Head of caudate nucleus (tissue), 42 donors: ENCODE measurements around the gene ZCCHC10.
A peak's percentile ranks its signal among the peaks of the same experiment; 100 is the strongest.
"Not testable (repeated sequence)": the region's sequence is repeated elsewhere in the genome, so short reads cannot be mapped to it uniquely, and the experiment has no call there.

Source experiments
- DNase-seq, 42 donors: peaks; one replicate each; pipeline versions ENCODE4 v3.0.0 to v3.0.0-alpha.2; 2020 to 2021; ENCODE audit warnings: mixed read lengths in 7 of 42
- intact Hi-C: fragments of 100-400 bp; cut with DNase I; formaldehyde crosslinking; loops from one replicate; pipeline ENCODE4 v1.15.0; 2022

Gene ZCCHC10

GRCh38 chr5:132996307-132996706 lies 30.0 kb downstream of the ZCCHC10 start:
- intact Hi-C loops: no loop called here
- DNase-seq: peak in 1 of 42 donors; percentile 14

GRCh38 chr5:132987531-132988408 lies 38.6 kb downstream of the ZCCHC10 start:
- peak in 2 of 42 donors; percentile 18 to 36 for DNase-seq
- intact Hi-C loops: no loop called here

- DNase-seq, intact Hi-C loops: not testable (repeated sequence)
These were observed 43.4 kb downstream of the ZCCHC10 start for GRCh38 chr5:132982971-132983370.

GRCh38 chr5:132981288-132981687 lies 45.1 kb downstream of the ZCCHC10 start:
- intact Hi-C loops: no loop called here
- no peak for DNase-seq

GRCh38 chr5:132979976-132980375 lies 46.4 kb downstream of the ZCCHC10 start:
- no peak for DNase-seq
- intact Hi-C loops: no loop called here

- DNase-seq: no peak
- intact Hi-C loops: no loop called here
These were observed 46.9 kb downstream of the ZCCHC10 start for GRCh38 chr5:132979367-132979940.

GRCh38 chr5:132976852-132977251 lies 49.5 kb downstream of the ZCCHC10 start:
- intact Hi-C loops: no loop called here
- DNase-seq: no peak

GRCh38 chr5:132972436-132972828 lies 53.9 kb downstream of the ZCCHC10 start:
- intact Hi-C loops, DNase-seq: not testable (repeated sequence)

- intact Hi-C loops: no loop called here
- no peak for DNase-seq
These were observed 54.6 kb downstream of the ZCCHC10 start for GRCh38 chr5:132971483-132972435.

GRCh38 chr5:132965120-132965519 lies 61.2 kb downstream of the ZCCHC10 start:
- DNase-seq: no peak
- intact Hi-C loops: loop anchor here (10.0 kb wide), 1 partner anchor 60 kb away; the partner anchor contains the start of gene ZCCHC10

GRCh38 chr5:132963171-132964104 lies 62.9 kb downstream of the ZCCHC10 start, which contains the start of gene AFF4:
Gene AFF4, minus strand, starts transcription at chr5:132963634. Its CDS starts 26,445 bp downstream, at chr5:132937189.
- intact Hi-C loops: loop anchor here (5.0 to 10.0 kb wide), 3 partner anchors 61 to 96 kb away; partner anchors contain the start of genes GDF9, HSPA4, UQCRQ and ZCCHC10
- DNase-seq: peak; percentile 92 to 99 (median 97)

- DNase-seq: peak in 15 of 42 donors; percentile 9 to 42 (median 21)
- intact Hi-C loops: loop anchor here (5.0 to 10.0 kb wide), 3 partner anchors 62 to 95 kb away; partner anchors contain the start of genes GDF9, HSPA4, UQCRQ and ZCCHC10
These were observed 63.8 kb downstream of the ZCCHC10 start for GRCh38 chr5:132962429-132963021.

GRCh38 chr5:132961887-132962286 lies 64.5 kb downstream of the ZCCHC10 start:
- DNase-seq: no peak
- intact Hi-C loops: loop anchor here (5.0 to 10.0 kb wide), 3 partner anchors 63 to 95 kb away; partner anchors contain the start of genes GDF9, HSPA4, UQCRQ and ZCCHC10

- intact Hi-C loops: loop anchor here (5.0 to 10.0 kb wide), 3 partner anchors 64 to 94 kb away; partner anchors contain the start of genes GDF9, HSPA4, UQCRQ and ZCCHC10
- DNase-seq: not testable (repeated sequence)
These were observed 65.1 kb downstream of the ZCCHC10 start for GRCh38 chr5:132961123-132961815.

- intact Hi-C loops: loop anchor here (5.0 kb wide), 1 partner anchor 204 kb away; no protein-coding TSS in a partner anchor
- not testable (repeated sequence) for DNase-seq
These were observed 70.1 kb downstream of the ZCCHC10 start for GRCh38 chr5:132956166-132956799.

GRCh38 chr5:132953710-132954109 lies 72.6 kb downstream of the ZCCHC10 start:
- intact Hi-C loops: no loop called here
- no peak for DNase-seq
